GM12878 (cell line): ENCODE measurements around the gene CSTPP1. TPM values are rescaled to one million over a fixed set of nuclear protein-coding genes. Genes with fewer than 3 reads are reported as not detected.

Experiments used
- ATAC-seq: fragments of 200-7000 bp; cut with Tn5 transposase; 3 replicates; pipeline ENCODE4 v1.9.1; 2020; ENCODE audit warnings: mild to moderate bottlenecking, moderate library complexity
- BruUV-seq: library from RNA; stranded (reverse); fragments of 400-500 nt; replicated peaks from 2 replicates; lab custom pipeline; 2021; lab: Mats Ljungman, UMichigan
- CTCF ChIA-PET: fragments of 300-600 bp; sonication (Branson Sonifier 250); formaldehyde crosslinking; extraction: SDS; loops from one replicate; lab custom pipeline; 2021; ENCODE audit warnings: inconsistent platforms; lab: Yijun Ruan, JAX
- POLR2A ChIA-PET: fragments of 350-600 bp; formaldehyde crosslinking; extraction: SDS; loops from one replicate; lab custom pipeline; 2021; ENCODE audit warnings: inconsistent platforms; lab: Charles Lee
- RAD21 ChIA-PET: fragments of 300-600 bp; sonication (Branson Sonifier 250); formaldehyde crosslinking; loops from one replicate; lab custom pipeline; 2023; ENCODE audit warnings: antibody characterized with exemption; ENCODE audit not compliant: unreplicated experiment; lab: Charles Lee
- SMC1A ChIA-PET: fragments of 300-600 bp; sonication (Branson Sonifier 250); formaldehyde crosslinking; loops from one replicate; lab custom pipeline; 2023; ENCODE audit not compliant: unreplicated experiment, uncharacterized antibody; lab: Charles Lee
- DNase-seq: peaks from one replicate; pipeline ENCODE4 v3.0.0-alpha.2; 2011; ENCODE audit warnings: low read depth, low spot score
- FAIRE-seq: peaks from 3 replicates; lab custom pipeline; 2011; peaks lifted over from hg19 to GRCh38; lab: Jason Lieb, UNC
- H2AFZ ChIP-seq: 2 replicates; pipeline ENCODE4 v1.6.0; 2011; ENCODE audit warnings: low read depth, low read length, control low read depth; ENCODE audit not compliant: control insufficient read depth
- H3K27ac ChIP-seq: 2 replicates; pipeline ENCODE4 v1.5.1; 2011; ENCODE audit warnings: control low read depth; ENCODE audit not compliant: control insufficient read depth, insufficient read depth
- H3K27me3 ChIP-seq, 2 experiments: replicated peaks in 1 of 2; 2 replicates each; pipeline versions ENCODE4 v1.6.0 to v1.6.1; 2011; ENCODE audit warnings: low read length in 1 of 2; ENCODE audit not compliant: control insufficient read depth in 2 of 2, insufficient read depth in 2 of 2
- H3K36me3 ChIP-seq, 2 experiments: 2 replicates each; pipeline ENCODE4 v1.5.1; 2011; ENCODE audit warnings: low read length in 1 of 2; ENCODE audit not compliant: control insufficient read depth in 2 of 2, insufficient read depth in 2 of 2
- H3K4me1 ChIP-seq: 2 replicates; pipeline ENCODE4 v1.6.1; 2011; ENCODE audit warnings: mild to moderate bottlenecking, low read length, moderate library complexity, mixed read lengths; ENCODE audit not compliant: control insufficient read depth, insufficient read depth
- H3K4me2 ChIP-seq: 2 replicates; pipeline ENCODE4 v1.6.0; 2011; ENCODE audit warnings: control low read depth; ENCODE audit not compliant: control insufficient read depth, insufficient read depth
- H3K4me3 ChIP-seq: fragments of 200-600 bp; sonication (generic); 2 replicates; pipeline ENCODE4 v1.5.1; 2016
- H3K79me2 ChIP-seq: 2 replicates; pipeline ENCODE4 v1.6.0; 2011; ENCODE audit warnings: low read length; ENCODE audit not compliant: control insufficient read depth, insufficient read depth
- H3K9ac ChIP-seq: 2 replicates; pipeline ENCODE4 v1.8.0; 2011; ENCODE audit warnings: low read length, control low read depth, mixed read lengths; ENCODE audit not compliant: control insufficient read depth, insufficient read depth
- H3K9me3 ChIP-seq: replicated peaks from 3 replicates; pipeline ENCODE4 v1.5.1; 2011; ENCODE audit warnings: mild to moderate bottlenecking, low read length; ENCODE audit not compliant: control insufficient read depth, insufficient read depth
- H4K20me1 ChIP-seq: 2 replicates; pipeline ENCODE4 v1.6.0; 2011; ENCODE audit not compliant: control insufficient read depth, insufficient read depth
- ASH2L ChIP-seq: fragments of 300-600, 200-600 bp; sonication (generic); IDR thresholded peaks from 2 replicates; pipeline ENCODE4 v1.6.1; 2017; ENCODE audit warnings: low read depth, mild to moderate bottlenecking, borderline replicate concordance
- CBX5 ChIP-seq: sonication (generic); IDR thresholded peaks from 2 replicates; pipeline ENCODE4 v1.6.1; 2016; ENCODE audit warnings: low read depth, moderate library complexity, mild to moderate bottlenecking, inconsistent platforms
- EGR1 ChIP-seq, 2 experiments: IDR thresholded peaks; 1 replicate in 1 of 2; 2 replicates in 1 of 2; pipeline ENCODE4 v1.6.1; 2011 to 2012; ENCODE audit warnings: low read depth in 2 of 2, low read length in 2 of 2, borderline replicate concordance in 1 of 2, mild to moderate bottlenecking in 1 of 2, moderate library complexity in 1 of 2
- EP300 ChIP-seq, 2 experiments: fragments of 150-350 bp in 1 of 2; IDR thresholded peaks; 2 replicates each; pipeline ENCODE4 v1.6.1; 2011 to 2012; ENCODE audit warnings: low read depth in 2 of 2, low read length in 2 of 2, borderline replicate concordance in 1 of 2, improper control_type of control experiment in 1 of 2, inconsistent platforms in 1 of 2; ENCODE audit not compliant: control insufficient read depth in 1 of 2
- HDGF ChIP-seq: fragments of 450-650 bp; IDR thresholded peaks from 2 replicates; pipeline ENCODE4 v1.6.1; 2016; ENCODE audit warnings: antibody characterized with exemption
- JUNB ChIP-seq: IDR thresholded peaks from 2 replicates; pipeline ENCODE4 v1.6.1; 2016; ENCODE audit warnings: antibody characterized with exemption, mild to moderate bottlenecking
- KDM1A ChIP-seq: fragments of 200-600 bp; sonication (generic); IDR thresholded peaks from 2 replicates; pipeline ENCODE4 v1.6.1; 2016; ENCODE audit warnings: borderline replicate concordance
- MAX ChIP-seq: IDR thresholded peaks from 2 replicates; pipeline ENCODE4 v1.6.1; 2012; ENCODE audit warnings: low read depth, low read length, improper control_type of control experiment
- RCOR1 ChIP-seq: conservative IDR thresholded peaks from 2 replicates; pipeline ENCODE4 v1.6.1; 2012; ENCODE audit warnings: low read depth, low read length, improper control_type of control experiment
- SREBF2 ChIP-seq: IDR thresholded peaks from 2 replicates; pipeline ENCODE4 v1.6.1; 2012; ENCODE audit warnings: mild to moderate bottlenecking, low read length
- TARDBP ChIP-seq: IDR thresholded peaks from 2 replicates; pipeline ENCODE4 v1.6.1; 2016; ENCODE audit warnings: borderline replicate concordance
- ZNF384 ChIP-seq: IDR thresholded peaks from 2 replicates; pipeline ENCODE4 v1.6.1; 2012; ENCODE audit warnings: low read depth, mild to moderate bottlenecking, low read length, improper control_type of control experiment, borderline replicate concordance
- ZNF687 ChIP-seq: fragments of 450-650 bp; IDR thresholded peaks from 2 replicates; pipeline ENCODE4 v1.6.1; 2017; ENCODE audit warnings: mild to moderate bottlenecking, moderate library complexity
- WGBS: methylation state at CpG from one replicate; pipeline ENCODE4 v1.1.6; 2016; ENCODE audit warnings: low lambda C conversion rate; ENCODE audit not compliant: insufficient replicate concordance, insufficient coverage; ENCODE audit errors: missing lambda C conversion rate; 5-methylcytosine and 5-hydroxymethylcytosine counted together
- in situ Hi-C: fragments of 300-500 bp; cut with MboI; formaldehyde crosslinking; loops from 9 replicates; pipeline ENCODE4 v1.14.3; 2018; ENCODE audit warnings: mixed read lengths
- intact Hi-C: fragments of 100-400 bp; cut with micrococcal nuclease; formaldehyde crosslinking; loops from one replicate; pipeline ENCODE4 v1.14.2; 2022; ENCODE audit not compliant: unreplicated experiment
- polyA plus RNA-seq, 11 experiments: library from polyadenylated mRNA; depleted of rRNA in 4 of 11; unstranded in 6 of 11; stranded (reverse) in 5 of 11; fragments of >200 nt; fragmentation: Nextera tagmentation in 4 of 11; fragmentation: Illumina TruSeq in 1 of 11; extraction: Ambion mirVana in 4 of 11; extraction: Trizol in 1 of 11; gene quantifications; 1 replicate in 1 of 11; 2 replicates in 10 of 11; pipeline versions ENCODE4 v1.2.1 to v1.2.3, GENCODE V29; 2011 to 2016; ENCODE audit warnings: inconsistent platforms in 2 of 11, missing spikeins in 2 of 11, low read depth in 1 of 11
- total RNA-seq, 4 experiments: library from RNA; depleted of rRNA in 3 of 4; stranded (reverse); fragments of >200 nt in 3 of 4; fragmentation: Illumina TruSeq in 1 of 4; extraction: Trizol in 1 of 4; gene quantifications; 2 replicates each; pipeline versions ENCODE4 v1.2.1 to v1.2.3, GENCODE V29; 2013 to 2021
- TF ChIP-seq, protein P1 (sequence below), 3 experiments: IDR thresholded peaks in 2 of 3; conservative IDR thresholded peaks in 1 of 3; 2 replicates each; pipeline ENCODE4 v1.5.1; 2011; ENCODE audit warnings: low read depth in 3 of 3, low read length in 3 of 3, mild to moderate bottlenecking in 3 of 3, control low read depth in 2 of 3, moderate library complexity in 2 of 3, inconsistent platforms in 1 of 3, mixed read lengths in 1 of 3; ENCODE audit not compliant: control insufficient read depth in 2 of 3, insufficient read depth in 1 of 3; ENCODE audit errors: extremely low read depth in 1 of 3
- TF ChIP-seq, protein P2 (sequence below): fragments of 450-650 bp; conservative IDR thresholded peaks from 2 replicates; pipeline ENCODE4 v1.6.1; 2017; ENCODE audit warnings: mild to moderate bottlenecking, moderate library complexity

The CSTPP1 gene
- total and polyA plus RNA-seq, 10 of the 15 experiments (the other 5 are each of a cell fraction or from before 2014, with no cell fraction given) = 7.1 to 23.4 (median 17.5) TPM

GRCh38 chr11:47035108-47035507, 98.5 kb downstream of the CSTPP1 start:
- intact Hi-C loops = no loop called here
- Histone ChIP-seq H3K27me3 (no peaks in the 10 kb centered on the region), H3K4me1 (no peaks in the 10 kb centered on the region), H3K4me3 (no peak overlapping the region), H3K9me3 (no peaks in the 10 kb centered on the region), H3K9ac (no peak overlapping the region), H3K27ac (no peak overlapping the region), H3K4me2 (no peak overlapping the region), H4K20me1 (no peaks in the 10 kb centered on the region), H3K36me3 (no peaks in the 10 kb centered on the region), H3K79me2 (no peaks in the 10 kb centered on the region), H2AFZ (no peak overlapping the region)
- ChIA-PET POLR2A (no interaction called here), SMC1A (no interaction called here), RAD21 (no interaction called here), CTCF (interaction anchor here (0.6 kb wide), 1 partner anchor 12 kb away, joined by 3 read pairs; no protein-coding TSS in a partner anchor)
- FAIRE-seq = no peak
- no peak for ATAC-seq
- WGBS = 95% methylated on average over 5 of the region's 5 CpGs
- no peak for DNase-seq
- in situ Hi-C loops = no loop called here
- BruUV-seq = no TSS peak
- no peak for TF ChIP-seq HDGF
- no peak for TF ChIP-seq KDM1A
- TF ChIP-seq JUNB = no peak
- TF ChIP-seq EP300 (IDR thresholded peaks at IDR 0.05; ENCODE audit: borderline replicate concordance in 1 of 2, control insufficient read depth in 1 of 2, low read depth in 2 of 2, low read length in 2 of 2) = no peak
- TF ChIP-seq CBX5 = no peak
- TF ChIP-seq TARDBP = no peak
- TF ChIP-seq ZNF687 = no peak
- TF ChIP-seq ZNF384 = no peak
- no peak for TF ChIP-seq EGR1 (IDR thresholded peaks at IDR 0.05; ENCODE audit: borderline replicate concordance in 1 of 2, low read depth in 2 of 2, low read length in 2 of 2)
- no peak for TF ChIP-seq RCOR1
- TF ChIP-seq, protein P1, sequence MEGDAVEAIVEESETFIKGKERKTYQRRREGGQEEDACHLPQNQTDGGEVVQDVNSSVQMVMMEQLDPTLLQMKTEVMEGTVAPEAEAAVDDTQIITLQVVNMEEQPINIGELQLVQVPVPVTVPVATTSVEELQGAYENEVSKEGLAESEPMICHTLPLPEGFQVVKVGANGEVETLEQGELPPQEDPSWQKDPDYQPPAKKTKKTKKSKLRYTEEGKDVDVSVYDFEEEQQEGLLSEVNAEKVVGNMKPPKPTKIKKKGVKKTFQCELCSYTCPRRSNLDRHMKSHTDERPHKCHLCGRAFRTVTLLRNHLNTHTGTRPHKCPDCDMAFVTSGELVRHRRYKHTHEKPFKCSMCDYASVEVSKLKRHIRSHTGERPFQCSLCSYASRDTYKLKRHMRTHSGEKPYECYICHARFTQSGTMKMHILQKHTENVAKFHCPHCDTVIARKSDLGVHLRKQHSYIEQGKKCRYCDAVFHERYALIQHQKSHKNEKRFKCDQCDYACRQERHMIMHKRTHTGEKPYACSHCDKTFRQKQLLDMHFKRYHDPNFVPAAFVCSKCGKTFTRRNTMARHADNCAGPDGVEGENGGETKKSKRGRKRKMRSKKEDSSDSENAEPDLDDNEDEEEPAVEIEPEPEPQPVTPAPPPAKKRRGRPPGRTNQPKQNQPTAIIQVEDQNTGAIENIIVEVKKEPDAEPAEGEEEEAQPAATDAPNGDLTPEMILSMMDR (IDR thresholded peaks at IDR 0.05 in 2 of 3, conservative IDR thresholded peaks at IDR 0.05 in 1 of 3; ENCODE audit: control insufficient read depth in 2 of 3, extremely low read depth in 1 of 3, insufficient read depth in 1 of 3, low read depth in 3 of 3, low read length in 3 of 3) = no peak
- no peak for TF ChIP-seq ASH2L
- TF ChIP-seq MAX = no peak
- TF ChIP-seq SREBF2 = no peak
- TF ChIP-seq, protein P2, sequence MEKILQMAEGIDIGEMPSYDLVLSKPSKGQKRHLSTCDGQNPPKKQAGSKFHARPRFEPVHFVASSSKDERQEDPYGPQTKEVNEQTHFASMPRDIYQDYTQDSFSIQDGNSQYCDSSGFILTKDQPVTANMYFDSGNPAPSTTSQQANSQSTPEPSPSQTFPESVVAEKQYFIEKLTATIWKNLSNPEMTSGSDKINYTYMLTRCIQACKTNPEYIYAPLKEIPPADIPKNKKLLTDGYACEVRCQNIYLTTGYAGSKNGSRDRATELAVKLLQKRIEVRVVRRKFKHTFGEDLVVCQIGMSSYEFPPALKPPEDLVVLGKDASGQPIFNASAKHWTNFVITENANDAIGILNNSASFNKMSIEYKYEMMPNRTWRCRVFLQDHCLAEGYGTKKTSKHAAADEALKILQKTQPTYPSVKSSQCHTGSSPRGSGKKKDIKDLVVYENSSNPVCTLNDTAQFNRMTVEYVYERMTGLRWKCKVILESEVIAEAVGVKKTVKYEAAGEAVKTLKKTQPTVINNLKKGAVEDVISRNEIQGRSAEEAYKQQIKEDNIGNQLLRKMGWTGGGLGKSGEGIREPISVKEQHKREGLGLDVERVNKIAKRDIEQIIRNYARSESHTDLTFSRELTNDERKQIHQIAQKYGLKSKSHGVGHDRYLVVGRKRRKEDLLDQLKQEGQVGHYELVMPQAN = no peak
